ENCODE measurements around the gene FGF19. TPM values are rescaled to one million over a fixed set of nuclear protein-coding genes. Genes with fewer than 3 reads are reported as not detected.

Gene FGF19
- total RNA-seq, 1 donor from 2014 or later: not detected

GRCh38 chr11:69653406-69653960 is 50.3 kb downstream of the FGF19 start:
- POLR2A ChIA-PET: no interaction called here
- Mint-ChIP-seq H3K4me1 (no peaks in the 10 kb centered on the region), H3K9me3 (no peaks in the 10 kb centered on the region), H3K36me3 (ENCODE audit: low read depth) (peaks cover 27% of the 10 kb centered on the region), H3K27ac (no peak overlapping the region), H3K4me3 (no peak overlapping the region), H3K27me3 (no peaks in the 10 kb centered on the region)
- CTCF ChIA-PET: interaction anchor here (0.8 kb wide), 1 partner anchor 9 kb away, joined by 3 read pairs; no protein-coding TSS in a partner anchor
- ATAC-seq (ENCODE audit: low read depth): no peak
- intact Hi-C loops (cut with micrococcal nuclease): no loop called here
- no peak for DNase-seq
- no peak for TF ChIP-seq CTCF (IDR thresholded peaks at IDR 0.05)

- intact Hi-C loops (cut with micrococcal nuclease): no loop called here
- no peaks in the 10 kb centered on the region for H3K27me3 Mint-ChIP-seq
- no peak for DNase-seq
- H3K27ac Mint-ChIP-seq: no peak overlapping the region
- CTCF ChIA-PET: interaction anchor here (0.8 kb wide), 1 partner anchor 9 kb away, joined by 3 read pairs; no protein-coding TSS in a partner anchor
- no peak for TF ChIP-seq CTCF (IDR thresholded peaks at IDR 0.05)
- H3K4me3 Mint-ChIP-seq: no peak overlapping the region
- ATAC-seq (ENCODE audit: low read depth): no peak
- no peaks in the 10 kb centered on the region for H3K9me3 Mint-ChIP-seq
- POLR2A ChIA-PET: no interaction called here
- peaks cover 2% of the 10 kb centered on the region for H3K4me1 Mint-ChIP-seq
- peaks cover 27% of the 10 kb centered on the region for H3K36me3 Mint-ChIP-seq (ENCODE audit: low read depth)
Observed at GRCh38 chr11:69652999-69653398, 50.8 kb downstream of the FGF19 start.

- intact Hi-C loops (cut with micrococcal nuclease): no loop called here
- DNase-seq (no peak), ATAC-seq (ENCODE audit: low read depth) (no peak)
- Mint-ChIP-seq H3K27ac (no peak overlapping the region), H3K36me3 (ENCODE audit: low read depth) (peaks cover 27% of the 10 kb centered on the region), H3K4me1 (peaks cover 7% of the 10 kb centered on the region), H3K9me3 (no peaks in the 10 kb centered on the region), H3K27me3 (no peaks in the 10 kb centered on the region), H3K4me3 (no peak overlapping the region)
- POLR2A ChIA-PET: no interaction called here
- no peak for TF ChIP-seq CTCF (IDR thresholded peaks at IDR 0.05)
- CTCF ChIA-PET: no interaction called here
Observed at GRCh38 chr11:69651834-69652620, 51.8 kb downstream of the FGF19 start.

GRCh38 chr11:69650832-69651344 is 52.9 kb downstream of the FGF19 start:
- TF ChIP-seq CTCF (IDR thresholded peaks at IDR 0.05): no peak

GRCh38 chr11:69650081-69650831 is 53.6 kb downstream of the FGF19 start:
- no peak overlapping the region for H3K27ac Mint-ChIP-seq
- POLR2A ChIA-PET: no interaction called here

More at GRCh38 chr11:69650832-69651344, 52.9 kb downstream of the FGF19 start:
- no peaks in the 10 kb centered on the region for H3K9me3 Mint-ChIP-seq
- CTCF ChIA-PET: no interaction called here
- no peak overlapping the region for H3K4me3 Mint-ChIP-seq
- intact Hi-C loops (cut with micrococcal nuclease): no loop called here
- DNase-seq: no peak
- no peak overlapping the region for H3K27ac Mint-ChIP-seq
- POLR2A ChIA-PET: no interaction called here
- H3K36me3 Mint-ChIP-seq (ENCODE audit: low read depth): peaks cover 27% of the 10 kb centered on the region
- no peaks in the 10 kb centered on the region for H3K27me3 Mint-ChIP-seq
- H3K4me1 Mint-ChIP-seq: peaks cover 7% of the 10 kb centered on the region
- no peak for ATAC-seq (ENCODE audit: low read depth)

More at GRCh38 chr11:69650081-69650831, 53.6 kb downstream of the FGF19 start:
- Mint-ChIP-seq H3K4me3 (no peak overlapping the region), H3K9me3 (no peaks in the 10 kb centered on the region), H3K4me1 (peaks cover 7% of the 10 kb centered on the region), H3K36me3 (ENCODE audit: low read depth) (peaks cover 27% of the 10 kb centered on the region), H3K27me3 (no peaks in the 10 kb centered on the region)
- intact Hi-C loops (cut with micrococcal nuclease): no loop called here
- CTCF ChIA-PET: no interaction called here
- no peak for DNase-seq
- no peak for TF ChIP-seq CTCF (IDR thresholded peaks at IDR 0.05)
- ATAC-seq (ENCODE audit: low read depth): no peak

Data from activated B cell treated with CpG ODN at 0.5 μM for 24 hours (primary cell).